Measurements from ENCODE around the gene INPP5D.

The INPP5D gene

DNA sequence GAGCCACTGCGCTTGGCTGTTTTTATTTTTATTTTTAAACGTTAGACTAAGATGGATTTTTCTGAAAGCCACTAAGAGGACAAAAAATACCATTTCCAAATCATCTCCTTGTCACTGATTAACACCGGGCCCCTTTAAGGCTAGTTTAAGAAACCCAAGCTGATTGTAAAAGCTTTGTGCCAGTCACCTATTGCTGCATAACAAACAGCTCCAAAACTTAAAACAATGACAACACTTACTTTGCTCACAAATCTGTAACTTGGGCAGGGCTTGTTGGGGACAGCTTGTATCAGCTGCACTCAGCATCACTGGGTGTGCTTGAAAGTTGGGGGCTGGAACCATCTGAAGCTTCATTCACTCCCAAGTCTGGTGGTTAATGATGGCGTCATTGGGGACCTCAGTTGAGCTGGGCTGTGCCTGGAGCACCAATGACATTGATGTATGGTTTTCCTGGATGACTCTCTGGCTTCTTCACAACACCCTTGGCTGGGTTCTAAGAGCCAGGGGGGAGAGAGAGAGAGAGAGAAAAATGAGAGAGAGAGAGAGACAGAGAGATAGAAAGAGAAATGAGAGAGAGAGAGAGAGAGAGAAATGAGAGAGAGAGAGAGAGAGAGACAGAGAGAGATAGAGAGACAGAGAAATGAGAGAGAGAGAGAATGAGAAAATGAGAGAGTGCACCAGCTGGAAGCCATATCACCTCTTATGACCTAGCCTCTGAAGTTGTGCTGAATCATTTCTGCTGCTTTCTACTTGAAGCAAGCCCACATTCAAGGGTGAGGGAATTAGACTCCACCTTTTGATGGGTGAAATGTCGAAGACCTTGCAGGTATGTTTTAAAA, 165.3 kb downstream of the INPP5D start:
- Histone ChIP-seq H3K9ac (ENCODE audit: low read length) (no peak overlapping the region), H3K9me3 (ENCODE audit: control insufficient read depth, low read length) (no peaks in the 10 kb centered on the region), H3K4me1 (ENCODE audit: control insufficient read depth, insufficient read depth, low read length) (peaks cover 5% of the 10 kb centered on the region), H3K4me3 (ENCODE audit: low read length) (no peak overlapping the region), H3K27me3 (ENCODE audit: control insufficient read depth, insufficient read depth, low read length) (peaks cover 3% of the 10 kb centered on the region), H3K36me3 (ENCODE audit: control insufficient read depth, insufficient read depth, low read length) (no peaks in the 10 kb centered on the region)

- Histone ChIP-seq H3K36me3 (ENCODE audit: control insufficient read depth, insufficient read depth, low read length) (no peaks in the 10 kb centered on the region), H3K4me1 (ENCODE audit: control insufficient read depth, insufficient read depth, low read length) (peaks cover 1% of the 10 kb centered on the region), H3K9me3 (ENCODE audit: control insufficient read depth, low read length) (no peaks in the 10 kb centered on the region), H3K27me3 (ENCODE audit: control insufficient read depth, insufficient read depth, low read length) (peaks cover 3% of the 10 kb centered on the region), H3K9ac (ENCODE audit: low read length) (no peak overlapping the region), H3K4me3 (ENCODE audit: low read length) (no peak overlapping the region)
Measured at GRCh38 chr2:233226511-233227031, 166.4 kb downstream of the INPP5D start.

- Histone ChIP-seq H3K9ac (ENCODE audit: low read length) (no peak overlapping the region), H3K4me3 (ENCODE audit: low read length) (no peak overlapping the region)
Measured at GRCh38 chr2:233227346-233227978, 167.3 kb downstream of the INPP5D start.

GRCh38 chr2:233228376-233228775, 168.2 kb downstream of the INPP5D start:
- Histone ChIP-seq H3K4me3 (ENCODE audit: low read length) (no peak overlapping the region), H3K9me3 (ENCODE audit: control insufficient read depth, low read length) (no peaks in the 10 kb centered on the region), H3K9ac (ENCODE audit: low read length) (no peak overlapping the region), H3K4me1 (ENCODE audit: control insufficient read depth, insufficient read depth, low read length) (no peaks in the 10 kb centered on the region), H3K27me3 (ENCODE audit: control insufficient read depth, insufficient read depth, low read length) (peaks cover 3% of the 10 kb centered on the region), H3K36me3 (ENCODE audit: control insufficient read depth, insufficient read depth, low read length) (no peaks in the 10 kb centered on the region)

More at GRCh38 chr2:233227346-233227978, 167.3 kb downstream of the INPP5D start:
- Histone ChIP-seq H3K27me3 (ENCODE audit: control insufficient read depth, insufficient read depth, low read length) (peaks cover 3% of the 10 kb centered on the region), H3K36me3 (ENCODE audit: control insufficient read depth, insufficient read depth, low read length) (no peaks in the 10 kb centered on the region), H3K4me1 (ENCODE audit: control insufficient read depth, insufficient read depth, low read length) (no peaks in the 10 kb centered on the region), H3K9me3 (ENCODE audit: control insufficient read depth, low read length) (no peaks in the 10 kb centered on the region)

DNA sequence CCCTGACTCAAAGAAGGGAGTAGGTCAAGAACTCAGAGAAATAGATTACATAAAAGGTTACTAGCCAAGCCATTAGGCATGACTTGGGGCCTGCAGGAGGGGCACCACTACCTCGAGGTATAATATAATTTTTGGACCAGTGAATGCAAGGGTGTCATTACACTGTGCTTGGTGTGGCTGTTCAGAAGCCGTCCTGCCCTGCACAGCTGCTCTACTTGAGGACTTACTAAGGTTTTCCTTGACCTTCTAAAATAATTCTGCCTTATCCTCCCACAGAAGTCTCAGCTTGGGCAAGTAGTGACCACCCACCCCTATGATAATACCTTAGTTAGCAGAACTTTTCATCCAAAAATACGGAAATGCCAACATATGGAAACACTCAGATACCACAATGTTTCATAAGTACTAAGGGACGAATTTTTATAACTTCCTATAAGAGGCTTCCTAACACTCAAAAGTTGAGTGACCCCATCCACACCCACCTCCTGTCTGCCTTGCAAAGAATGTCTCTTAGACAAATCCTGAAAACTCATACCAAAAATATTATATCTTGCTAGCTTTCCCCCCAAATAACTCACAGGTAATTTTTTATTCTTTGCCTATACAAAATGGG, 173.6 kb downstream of the INPP5D start:
- Histone ChIP-seq H3K4me3 (ENCODE audit: low read length) (no peak overlapping the region), H3K36me3 (ENCODE audit: control insufficient read depth, insufficient read depth, low read length) (no peaks in the 10 kb centered on the region), H3K9ac (ENCODE audit: low read length) (no peak overlapping the region), H3K4me1 (ENCODE audit: control insufficient read depth, insufficient read depth, low read length) (no peaks in the 10 kb centered on the region), H3K9me3 (ENCODE audit: control insufficient read depth, low read length) (no peaks in the 10 kb centered on the region), H3K27me3 (ENCODE audit: control insufficient read depth, insufficient read depth, low read length) (no peaks in the 10 kb centered on the region)

DNA sequence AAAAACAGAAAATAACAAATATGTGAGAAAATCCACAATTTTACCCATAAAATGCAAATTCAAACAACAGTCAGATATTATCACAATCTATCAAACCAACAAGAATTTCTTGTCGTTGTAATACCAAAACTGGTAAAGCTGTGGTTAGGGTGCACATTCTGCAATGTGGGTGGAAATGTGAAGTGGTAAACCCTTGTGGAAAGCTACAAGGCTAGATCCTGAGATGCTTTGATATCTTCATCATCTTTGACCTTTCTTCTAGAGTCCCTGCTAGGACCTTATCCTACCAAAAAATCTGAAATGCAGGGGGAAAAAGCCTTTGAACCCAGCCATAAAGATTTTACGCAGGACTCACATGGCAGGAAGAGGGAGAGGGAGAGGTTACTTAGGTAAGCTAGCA, 174.1 kb downstream of the INPP5D start:
- Histone ChIP-seq H3K27me3 (ENCODE audit: control insufficient read depth, insufficient read depth, low read length) (no peaks in the 10 kb centered on the region), H3K9ac (ENCODE audit: low read length) (no peak overlapping the region), H3K36me3 (ENCODE audit: control insufficient read depth, insufficient read depth, low read length) (no peaks in the 10 kb centered on the region), H3K4me1 (ENCODE audit: control insufficient read depth, insufficient read depth, low read length) (no peaks in the 10 kb centered on the region), H3K9me3 (ENCODE audit: control insufficient read depth, low read length) (no peaks in the 10 kb centered on the region), H3K4me3 (ENCODE audit: low read length) (no peak overlapping the region)

DNA sequence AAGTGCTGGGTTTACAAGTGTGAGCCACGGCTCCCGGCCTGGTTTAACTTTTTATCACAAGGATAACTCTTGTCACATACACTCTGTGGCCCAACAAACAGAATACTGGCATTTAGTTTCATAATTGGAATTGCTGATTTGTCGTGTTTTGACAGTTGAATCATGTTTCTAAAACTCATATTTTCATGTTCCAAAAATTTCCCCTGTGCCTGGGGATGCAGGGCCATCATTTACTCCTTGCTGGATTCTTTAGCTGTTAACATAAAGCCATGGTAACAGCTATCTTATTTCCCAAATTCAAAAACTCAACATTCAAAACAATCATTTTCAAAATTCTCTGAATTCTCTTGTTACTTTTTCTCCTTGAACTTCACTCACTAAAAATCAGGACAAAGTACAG, 174.9 kb downstream of the INPP5D start:
- H3K36me3 ChIP-seq (ENCODE audit: control insufficient read depth, insufficient read depth, low read length), result no peaks in the 10 kb centered on the region
- H3K4me3 ChIP-seq (ENCODE audit: low read length), result no peak overlapping the region
- no peaks in the 10 kb centered on the region for H3K9me3 ChIP-seq (ENCODE audit: control insufficient read depth, low read length)
- no peaks in the 10 kb centered on the region for H3K27me3 ChIP-seq (ENCODE audit: control insufficient read depth, insufficient read depth, low read length)
- H3K4me1 ChIP-seq (ENCODE audit: control insufficient read depth, insufficient read depth, low read length), result no peaks in the 10 kb centered on the region
- no peak overlapping the region for H3K9ac ChIP-seq (ENCODE audit: low read length)

- no peak overlapping the region for H3K9ac ChIP-seq (ENCODE audit: low read length)
- no peaks in the 10 kb centered on the region for H3K4me1 ChIP-seq (ENCODE audit: control insufficient read depth, insufficient read depth, low read length)
- no peaks in the 10 kb centered on the region for H3K9me3 ChIP-seq (ENCODE audit: control insufficient read depth, low read length)
- H3K4me3 ChIP-seq (ENCODE audit: low read length), result no peak overlapping the region
- no peaks in the 10 kb centered on the region for H3K36me3 ChIP-seq (ENCODE audit: control insufficient read depth, insufficient read depth, low read length)
- H3K27me3 ChIP-seq (ENCODE audit: control insufficient read depth, insufficient read depth, low read length), result no peaks in the 10 kb centered on the region
Measured at GRCh38 chr2:233235977-233236376, 175.8 kb downstream of the INPP5D start.

DNA sequence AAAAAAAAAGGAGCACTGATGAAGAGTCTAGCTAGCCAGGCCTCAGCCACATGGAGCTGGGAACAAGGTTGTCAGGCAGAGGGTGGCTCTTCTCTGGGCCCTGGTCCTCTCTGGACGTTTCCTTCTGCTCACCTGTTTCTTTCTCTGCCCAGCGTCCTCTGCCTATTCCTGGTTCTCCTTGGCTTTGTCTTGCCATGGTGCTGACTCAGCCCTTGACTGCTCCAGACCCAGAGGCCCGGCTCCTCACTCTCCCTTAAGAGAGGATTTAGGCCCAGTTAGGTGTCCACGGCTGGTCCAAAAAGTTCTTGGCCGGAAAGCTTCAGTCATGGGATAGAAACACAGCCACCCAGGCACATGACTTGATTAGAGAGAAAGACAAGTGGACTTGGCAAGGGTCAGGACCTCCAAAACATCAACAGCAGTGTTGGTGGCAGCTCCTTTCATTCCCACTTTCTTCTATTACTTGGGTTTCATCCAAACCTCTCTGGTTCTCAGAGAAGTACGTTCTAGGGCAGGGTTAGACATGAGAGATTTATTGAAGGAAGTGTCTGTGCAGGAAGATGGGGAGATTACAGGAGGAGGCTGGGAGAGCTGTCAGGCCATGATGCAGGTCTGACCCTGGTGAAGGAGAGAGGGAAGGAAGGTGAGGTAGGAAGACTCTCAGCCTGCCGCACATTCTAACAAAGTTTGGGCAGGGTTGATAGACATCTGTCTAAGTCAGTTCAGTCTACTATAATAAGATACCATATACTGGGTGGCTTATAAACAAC, 176.9 kb downstream of the INPP5D start:
- Histone ChIP-seq H3K9ac (ENCODE audit: low read length) (no peak overlapping the region), H3K4me3 (ENCODE audit: low read length) (no peak overlapping the region), H3K36me3 (ENCODE audit: control insufficient read depth, insufficient read depth, low read length) (no peaks in the 10 kb centered on the region), H3K4me1 (ENCODE audit: control insufficient read depth, insufficient read depth, low read length) (peaks cover 6% of the 10 kb centered on the region), H3K27me3 (ENCODE audit: control insufficient read depth, insufficient read depth, low read length) (no peaks in the 10 kb centered on the region), H3K9me3 (ENCODE audit: control insufficient read depth, low read length) (no peaks in the 10 kb centered on the region)

DNA sequence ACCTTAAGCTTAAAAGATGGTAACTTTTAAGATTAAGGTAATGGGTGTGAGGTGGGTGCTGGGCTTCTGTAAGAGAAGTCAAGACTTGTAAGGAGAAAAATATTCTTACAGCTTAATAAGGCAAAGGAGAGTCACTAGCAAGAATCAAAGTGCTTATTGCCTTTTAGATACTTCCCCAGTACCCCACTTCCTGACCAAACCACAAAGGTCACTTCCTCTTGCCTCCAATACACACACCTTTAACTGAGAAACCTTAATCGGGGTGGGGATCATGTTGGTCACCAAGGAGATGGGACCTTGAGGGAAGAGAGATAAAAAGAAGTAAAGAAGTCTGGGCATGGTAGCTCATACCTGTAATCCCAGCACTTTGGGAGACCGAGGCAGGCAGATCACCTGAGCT, 180.8 kb downstream of the INPP5D start:
- H3K27me3 ChIP-seq (ENCODE audit: control insufficient read depth, insufficient read depth, low read length), result no peaks in the 10 kb centered on the region
- H3K4me3 ChIP-seq (ENCODE audit: low read length), result no peak overlapping the region
- peaks cover 19% of the 10 kb centered on the region for H3K4me1 ChIP-seq (ENCODE audit: control insufficient read depth, insufficient read depth, low read length)
- no peaks in the 10 kb centered on the region for H3K36me3 ChIP-seq (ENCODE audit: control insufficient read depth, insufficient read depth, low read length)
- no peak overlapping the region for H3K9ac ChIP-seq (ENCODE audit: low read length)
- H3K9me3 ChIP-seq (ENCODE audit: control insufficient read depth, low read length), result no peaks in the 10 kb centered on the region

GRCh38 chr2:233241803-233242202, 181.7 kb downstream of the INPP5D start:
- no peaks in the 10 kb centered on the region for H3K9me3 ChIP-seq (ENCODE audit: control insufficient read depth, low read length)
- peaks cover 19% of the 10 kb centered on the region for H3K4me1 ChIP-seq (ENCODE audit: control insufficient read depth, insufficient read depth, low read length)
- H3K36me3 ChIP-seq (ENCODE audit: control insufficient read depth, insufficient read depth, low read length), result no peaks in the 10 kb centered on the region
- H3K4me3 ChIP-seq (ENCODE audit: low read length), result no peak overlapping the region
- H3K27me3 ChIP-seq (ENCODE audit: control insufficient read depth, insufficient read depth, low read length), result no peaks in the 10 kb centered on the region
- no peak overlapping the region for H3K9ac ChIP-seq (ENCODE audit: low read length)
